ENCODE results near the gene FUT8.
A peak's percentile ranks its signal among the peaks of the same experiment; 100 is the strongest.

- peak; percentile 92 for TF ChIP-seq NRF1 (IDR thresholded peaks at IDR 0.05; ENCODE audit: low read depth, low read length)
- TF ChIP-seq SMC3 (IDR thresholded peaks at IDR 0.05; ENCODE audit: low read depth, low read length) = peak; percentile 69
- TF ChIP-seq EP300 (IDR thresholded peaks at IDR 0.05; ENCODE audit: borderline replicate concordance in 1 of 2, low read depth in 1 of 2, low read length in 1 of 2) = peak; percentile 13 to 46; a peak in 2 of 4 replicates
- TF ChIP-seq POLR2AphosphoS5 (IDR thresholded peaks at IDR 0.05; ENCODE audit: low read depth, low read length) = peak; percentile 83
- 0 out of 2 replicates have a peak, but pooled peaks have one; percentile 4 for TF ChIP-seq TEAD4 (IDR thresholded peaks at IDR 0.05; ENCODE audit: borderline replicate concordance, insufficient read depth)
- TF ChIP-seq PBX3 (IDR thresholded peaks at IDR 0.05) = no peak
- TF ChIP-seq, protein P1, sequence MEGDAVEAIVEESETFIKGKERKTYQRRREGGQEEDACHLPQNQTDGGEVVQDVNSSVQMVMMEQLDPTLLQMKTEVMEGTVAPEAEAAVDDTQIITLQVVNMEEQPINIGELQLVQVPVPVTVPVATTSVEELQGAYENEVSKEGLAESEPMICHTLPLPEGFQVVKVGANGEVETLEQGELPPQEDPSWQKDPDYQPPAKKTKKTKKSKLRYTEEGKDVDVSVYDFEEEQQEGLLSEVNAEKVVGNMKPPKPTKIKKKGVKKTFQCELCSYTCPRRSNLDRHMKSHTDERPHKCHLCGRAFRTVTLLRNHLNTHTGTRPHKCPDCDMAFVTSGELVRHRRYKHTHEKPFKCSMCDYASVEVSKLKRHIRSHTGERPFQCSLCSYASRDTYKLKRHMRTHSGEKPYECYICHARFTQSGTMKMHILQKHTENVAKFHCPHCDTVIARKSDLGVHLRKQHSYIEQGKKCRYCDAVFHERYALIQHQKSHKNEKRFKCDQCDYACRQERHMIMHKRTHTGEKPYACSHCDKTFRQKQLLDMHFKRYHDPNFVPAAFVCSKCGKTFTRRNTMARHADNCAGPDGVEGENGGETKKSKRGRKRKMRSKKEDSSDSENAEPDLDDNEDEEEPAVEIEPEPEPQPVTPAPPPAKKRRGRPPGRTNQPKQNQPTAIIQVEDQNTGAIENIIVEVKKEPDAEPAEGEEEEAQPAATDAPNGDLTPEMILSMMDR (IDR thresholded peaks at IDR 0.05) = peak; percentile 65
- TF ChIP-seq REST (IDR thresholded peaks at IDR 0.05; ENCODE audit: low read depth, low read length) = peak; percentile 56
- TF ChIP-seq TAF1 (IDR thresholded peaks at IDR 0.05; ENCODE audit: borderline replicate concordance, low read depth, low read length) = peak; percentile 95
Observed at GRCh38 chr14:65412032-65412846, at the start of gene FUT8.
